Upper lobe of right lung (tissue), 1 donor: ENCODE results near the gene F3. TPM values are rescaled to one million over a fixed set of nuclear protein-coding genes. Genes with fewer than 3 reads are reported as not detected.

Experiments
- ATAC-seq: fragments of 200-7000 bp; cut with Tn5 transposase; one replicate; pipeline ENCODE4 v1.9.1; 2020; ENCODE audit warnings: mild to moderate bottlenecking, moderate library complexity
- DNase-seq: peaks from one replicate; pipeline ENCODE4 v3.0.0-alpha.2; 2020
- H3K27ac ChIP-seq: fragments of 200-600 bp; one replicate; pipeline ENCODE4 v1.8.0; 2022
- H3K27me3 ChIP-seq: fragments of 200-600 bp; one replicate; pipeline ENCODE4 v1.8.0; 2022; ENCODE audit warnings: mild to moderate bottlenecking
- H3K36me3 ChIP-seq: fragments of 200-600 bp; one replicate; pipeline ENCODE4 v1.8.0; 2022
- H3K4me1 ChIP-seq: fragments of 200-600 bp; one replicate; pipeline ENCODE4 v1.8.0; 2022
- H3K4me3 ChIP-seq: fragments of 200-600 bp; one replicate; pipeline ENCODE4 v1.8.0; 2022; ENCODE audit warnings: mild to moderate bottlenecking
- H3K9me3 ChIP-seq: fragments of 200-600 bp; one replicate; pipeline ENCODE4 v1.8.0; 2022
- CTCF ChIP-seq: fragments of 200-600 bp; IDR thresholded peaks from one replicate; pipeline ENCODE4 v1.8.0; 2022; ENCODE audit warnings: antibody characterized with exemption
- intact Hi-C: fragments of 100-400 bp; cut with DNase I; formaldehyde crosslinking; loops from one replicate; pipeline ENCODE4 v1.11.0; 2022
- total RNA-seq: library from RNA; stranded (reverse); fragmentation: NEBNext Ultra II Directional; extraction: Animal tissue kit (Norgen Biotek cat#: 25700); gene quantifications from one replicate; pipeline ENCODE4 v1.2.1, GENCODE V29; 2021
- donor health status: DM: no; HTN: yes; CAD: no; lungs with severe emphysema.

Gene F3
- total RNA-seq, 1 donor from 2014 or later = 113 TPM

GRCh38 chr1:94481473-94481933 lies 60.1 kb downstream of the F3 start:
- ATAC-seq (peak; percentile 100), DNase-seq (peak; percentile 52)
- no peaks in the 10 kb centered on the region for H3K4me1 ChIP-seq
- no peaks in the 10 kb centered on the region for H3K9me3 ChIP-seq
- H3K36me3 ChIP-seq = peaks cover 51% of the 10 kb centered on the region
- peak; percentile 85 for TF ChIP-seq CTCF
- no peaks in the 10 kb centered on the region for H3K27me3 ChIP-seq
- intact Hi-C loops = no loop called here
- H3K27ac ChIP-seq = no peak overlapping the region
- H3K4me3 ChIP-seq = no peak overlapping the region

- Histone ChIP-seq H3K27me3 (no peaks in the 10 kb centered on the region), H3K36me3 (peaks cover 40% of the 10 kb centered on the region), H3K4me1 (no peaks in the 10 kb centered on the region), H3K27ac (no peak overlapping the region), H3K4me3 (no peak overlapping the region), H3K9me3 (no peaks in the 10 kb centered on the region)
- DNase-seq (no peak), ATAC-seq (no peak)
- TF ChIP-seq CTCF = no peak
- intact Hi-C loops = no loop called here
Observed at GRCh38 chr1:94479682-94480081, 61.9 kb downstream of the F3 start.

Other genes starting within 250 kb of the F3 start
- gene ABCD3, start 123.4 kb downstream of the F3 start, total RNA-seq = 50.9 TPM